ENCODE data around the gene DYNC2LI1.

GRCh38 chr2:43822839-43823238 is 49.0 kb downstream of the DYNC2LI1 start:
- TF ChIP-seq CTCF (IDR thresholded peaks at IDR 0.05) (no peak), POLR2A (IDR thresholded peaks at IDR 0.05) (no peak), POLR2AphosphoS5 (IDR thresholded peaks at IDR 0.05; ENCODE audit: insufficient read depth in 1 of 2, low read depth in 1 of 2) (no peak)
